Transverse colon (tissue), 4 donors: Measurements from ENCODE around the gene BMX. TPM values are rescaled to one million over a fixed set of nuclear protein-coding genes. Genes with fewer than 3 reads are reported as not detected.

Source experiments
- DNase-seq: peaks from one replicate; pipeline ENCODE4 v3.0.0-alpha.2; 2019
- H3K27ac ChIP-seq, 4 donors: fragments of 200-600 bp; sonication (generic); 2 replicates each; pipeline ENCODE4 v1.5.1; 2016 to 2018; ENCODE audit warnings: inconsistent platforms in 4 of 4
- H3K27me3 ChIP-seq: fragments of 200-600 bp; sonication (generic); 2 replicates; pipeline ENCODE4 v1.5.1; 2017; ENCODE audit warnings: inconsistent platforms
- H3K36me3 ChIP-seq, 4 donors: fragments of 200-600 bp; sonication (generic); 2 replicates each; pipeline ENCODE4 v1.5.1; 2017 to 2019; ENCODE audit warnings: inconsistent platforms in 4 of 4
- H3K4me1 ChIP-seq, 4 donors: fragments of 200-600 bp; sonication (generic); 2 replicates each; pipeline ENCODE4 v1.5.1; 2017 to 2020; ENCODE audit warnings: inconsistent platforms in 4 of 4
- H3K4me3 ChIP-seq, 4 donors: fragments of 200-600 bp; sonication (generic); 1 replicate in 1 of 4; 2 replicates in 3 of 4; pipeline versions ENCODE4 v1.5.1 to v1.6.1; 2017 to 2019; ENCODE audit warnings: inconsistent platforms in 4 of 4
- H3K9me3 ChIP-seq, 2 donors: fragments of 200-600 bp; sonication (generic); 2 replicates each; pipeline ENCODE4 v1.5.1; 2017 to 2019; ENCODE audit warnings: inconsistent platforms in 2 of 2
- CTCF ChIP-seq, 5 experiments: fragments of 200-600 bp in 3 of 5; fragments of 450-650 bp in 2 of 5; sonication (generic) in 3 of 5; IDR thresholded peaks; 1 replicate in 2 of 5; 2 replicates in 3 of 5; pipeline ENCODE4 v1.5.1; 2016 to 2017; ENCODE audit warnings: antibody characterized with exemption in 5 of 5, inconsistent platforms in 3 of 5, mild to moderate bottlenecking in 2 of 5, moderate library complexity in 1 of 5
- EP300 ChIP-seq: sonication (generic); formaldehyde crosslinking; IDR thresholded peaks from one replicate; pipeline ENCODE4 v1.6.1; 2017; ENCODE audit warnings: antibody characterized with exemption, low read depth
- POLR2A ChIP-seq: fragments of 450-650 bp; IDR thresholded peaks from one replicate; pipeline ENCODE4 v1.6.1; 2016; ENCODE audit warnings: antibody characterized with exemption, mild to moderate bottlenecking, moderate library complexity
- POLR2AphosphoS5 ChIP-seq, 3 donors: sonication (generic); formaldehyde crosslinking; IDR thresholded peaks; one replicate each; pipeline ENCODE4 v1.6.1; 2016; ENCODE audit warnings: antibody characterized with exemption in 3 of 3
- WGBS, 2 donors: methylation state at CpG; one replicate each; pipeline ENCODE4 v1.1.5; 2018; ENCODE audit warnings: low coverage in 1 of 2; 5-methylcytosine and 5-hydroxymethylcytosine counted together
- in situ Hi-C, 4 donors: fragments of 200-750 bp; cut with MboI; loops; one replicate each; pipeline versions ENCODE4 v1.15.0 to v1.15.1; 2017; ENCODE audit warnings: low sequenced_read_pairs in 3 of 4, low pct_ligation_motif_present in 1 of 4, low pct_unique_long_range_greater_than_20kb in 1 of 4
- intact Hi-C: fragments of 100-400 bp; cut with DNase I; formaldehyde crosslinking; loops from one replicate; pipeline ENCODE4 v1.15.1; 2023; ENCODE audit warnings: low total_unique reads
- total RNA-seq, 4 donors: library from RNA; depleted of rRNA; stranded (reverse); fragments of >200 nt; gene quantifications; one replicate each; pipeline ENCODE4 v1.1.0, GENCODE V29; 2016

Gene BMX
- total RNA-seq, 4 donors from 2014 or later, result 1.1 to 5.9 (median 3.4) TPM

GRCh38 chrX:15530318-15530717 lies 29.7 kb downstream of the BMX start:
- Histone ChIP-seq H3K27ac (no peak overlapping the region), H3K36me3 (no peaks in the 10 kb centered on the region), H3K4me3 (no peak overlapping the region), H3K9me3 (no peaks in the 10 kb centered on the region), H3K4me1 (no peaks in the 10 kb centered on the region), H3K27me3 (no peaks in the 10 kb centered on the region)
- no peak for TF ChIP-seq EP300
- no peak for TF ChIP-seq CTCF (IDR thresholded peaks at IDR 0.05)
- TF ChIP-seq POLR2A, result no peak
- TF ChIP-seq POLR2AphosphoS5 (IDR thresholded peaks at IDR 0.05), result no peak
- in situ Hi-C loops (no loop called here), intact Hi-C loops (no loop called here)
- DNase-seq, result no peak
- WGBS, 2 donors, result 70% methylated on average over 6 of the region's 6 CpGs; no CpG with 5 or more reads in 1 of the 2 donors

GRCh38 chrX:15546745-15547144 lies 46.1 kb downstream of the BMX start:
- WGBS, 2 donors, result 63% methylated on average over 5 of the region's 5 CpGs; no CpG with 5 or more reads in 1 of the 2 donors
- no peaks in the 10 kb centered on the region for H3K27me3 ChIP-seq
- H3K4me3 ChIP-seq, result no peak overlapping the region
- H3K9me3 ChIP-seq, result no peaks in the 10 kb centered on the region
- no peaks in the 10 kb centered on the region for H3K36me3 ChIP-seq
- no peak overlapping the region for H3K27ac ChIP-seq
- DNase-seq, result no peak
- TF ChIP-seq POLR2A (no peak), POLR2AphosphoS5 (IDR thresholded peaks at IDR 0.05) (no peak), EP300 (no peak), CTCF (IDR thresholded peaks at IDR 0.05) (no peak)
- in situ Hi-C loops, result no loop called here
- no peaks in the 10 kb centered on the region for H3K4me1 ChIP-seq
- intact Hi-C loops, result no loop called here

- DNase-seq, result no peak
- Histone ChIP-seq H3K4me1 (no peaks in the 10 kb centered on the region), H3K4me3 (no peak overlapping the region), H3K9me3 (no peaks in the 10 kb centered on the region), H3K27me3 (no peaks in the 10 kb centered on the region), H3K36me3 (no peaks in the 10 kb centered on the region), H3K27ac (no peak overlapping the region)
- intact Hi-C loops, result no loop called here
- in situ Hi-C loops, result no loop called here
- no peak for TF ChIP-seq POLR2AphosphoS5 (IDR thresholded peaks at IDR 0.05)
- no peak for TF ChIP-seq POLR2A
- no peak for TF ChIP-seq EP300
- no peak for TF ChIP-seq CTCF (IDR thresholded peaks at IDR 0.05)
- 86 to 100% methylated on average over 1 to 2 of the region's 2 CpGs for WGBS, 2 donors
Observed at GRCh38 chrX:15547356-15547755, 46.7 kb downstream of the BMX start.

GRCh38 chrX:15549189-15550012 lies 48.8 kb downstream of the BMX start:
- in situ Hi-C loops (loop anchor here in 1 of 4 donors (25.0 kb wide), 1 partner anchor 113 kb away; the partner anchor contains the start of gene CLTRN), intact Hi-C loops (no loop called here)
- no peak overlapping the region for H3K4me3 ChIP-seq
- no peaks in the 10 kb centered on the region for H3K27me3 ChIP-seq
- DNase-seq, result no peak
- no peaks in the 10 kb centered on the region for H3K9me3 ChIP-seq
- H3K27ac ChIP-seq, result no peak overlapping the region
- no peaks in the 10 kb centered on the region for H3K4me1 ChIP-seq
- whole genome bisulfite sequencing, 2 donors, result 79% methylated on average over 8 of the region's 8 CpGs; no CpG with 5 or more reads in 1 of the 2 donors
- H3K36me3 ChIP-seq, result no peaks in the 10 kb centered on the region
- TF ChIP-seq CTCF (IDR thresholded peaks at IDR 0.05), result no peak
- no peak for TF ChIP-seq POLR2AphosphoS5 (IDR thresholded peaks at IDR 0.05)
- TF ChIP-seq POLR2A, result no peak
- TF ChIP-seq EP300, result no peak
